Measurements from ENCODE around the gene PTMA. TPM values are rescaled to one million over a fixed set of nuclear protein-coding genes. Genes with fewer than 3 reads are reported as not detected.
"Not testable (repeated sequence)": the region's sequence is repeated elsewhere in the genome, so short reads cannot be mapped to it uniquely, and the experiment has no call there.

Gene PTMA
- total and polyA plus RNA-seq, 9 of the 15 experiments (the other 6 are each of a cell fraction or from before 2014, with no cell fraction given) = 429 to 2,322 (median 1,578) TPM

GRCh38 chr2:231748153-231748896 lies 40.0 kb downstream of the PTMA start:
- CTCF ChIA-PET (ENCODE audit: low intra/inter-chr PET ratio); H3K4me2 ChIP-seq (ENCODE audit: insufficient read depth, low read length); H2AFZ ChIP-seq (ENCODE audit: low read depth, low read length); H3K27ac ChIP-seq (ENCODE audit: extremely low read depth, low read depth, low read length); H3K4me1 ChIP-seq (replicated peaks in 1 of 2; ENCODE audit: control insufficient read depth in 2 of 2, insufficient read depth in 2 of 2, low read length in 2 of 2); H3K9ac ChIP-seq (ENCODE audit: insufficient read depth in 1 of 2, low read depth in 2 of 2, low read length in 2 of 2); BruUV-seq (replicated peaks); H3K36me3 ChIP-seq (ENCODE audit: control insufficient read depth, insufficient read depth, low read length); FAIRE-seq; H3K79me2 ChIP-seq (ENCODE audit: control insufficient read depth, insufficient read depth, low read length); H3K9me3 ChIP-seq (replicated peaks; ENCODE audit: control insufficient read depth, insufficient read depth, low read depth, low read length); intact Hi-C loops (cut with micrococcal nuclease); H3K27me3 ChIP-seq (ENCODE audit: control insufficient read depth in 2 of 2, insufficient read depth in 2 of 2, low read length in 2 of 2); in situ Hi-C loops (cut with MboI); H4K20me1 ChIP-seq (replicated peaks; ENCODE audit: control insufficient read depth, insufficient read depth, low read length); H3K9me1 ChIP-seq (ENCODE audit: control insufficient read depth, insufficient read depth, low read length); DNase-seq (ENCODE audit: extremely low read depth in 1 of 4, low spot score in 3 of 4); ATAC-seq; H3K4me3 ChIP-seq: not testable (repeated sequence)
- POLR2A ChIA-PET = interaction anchor here (1.1 to 1.2 kb wide), 2 partner anchors 10 to 31 kb away, joined by 3 read pairs; no protein-coding TSS in a partner anchor
- 24% methylated on average over 6 of the region's 6 CpGs for WGBS (ENCODE audit: insufficient coverage, low coverage, missing lambda C conversion rate)

- CTCF ChIA-PET (ENCODE audit: low intra/inter-chr PET ratio); H3K36me3 ChIP-seq (ENCODE audit: control insufficient read depth, insufficient read depth, low read length); DNase-seq (ENCODE audit: extremely low read depth in 1 of 4, low spot score in 3 of 4): not testable (repeated sequence)
Measured at GRCh38 chr2:231749016-231749415, 40.7 kb downstream of the PTMA start.

More at GRCh38 chr2:231749016-231749415, 40.7 kb downstream of the PTMA start:
- ATAC-seq; H4K20me1 ChIP-seq (replicated peaks; ENCODE audit: control insufficient read depth, insufficient read depth, low read length); H3K9me1 ChIP-seq (ENCODE audit: control insufficient read depth, insufficient read depth, low read length); BruUV-seq (replicated peaks); H3K9me3 ChIP-seq (replicated peaks; ENCODE audit: control insufficient read depth, insufficient read depth, low read depth, low read length); intact Hi-C loops (cut with micrococcal nuclease); H3K9ac ChIP-seq (ENCODE audit: insufficient read depth in 1 of 2, low read depth in 2 of 2, low read length in 2 of 2); H2AFZ ChIP-seq (ENCODE audit: low read depth, low read length); H3K79me2 ChIP-seq (ENCODE audit: control insufficient read depth, insufficient read depth, low read length); in situ Hi-C loops (cut with MboI); H3K4me3 ChIP-seq; H3K4me2 ChIP-seq (ENCODE audit: insufficient read depth, low read length); H3K27me3 ChIP-seq (ENCODE audit: control insufficient read depth in 2 of 2, insufficient read depth in 2 of 2, low read length in 2 of 2); H3K4me1 ChIP-seq (replicated peaks in 1 of 2; ENCODE audit: control insufficient read depth in 2 of 2, insufficient read depth in 2 of 2, low read length in 2 of 2); H3K27ac ChIP-seq (ENCODE audit: extremely low read depth, low read depth, low read length); FAIRE-seq: not testable (repeated sequence)
- WGBS (ENCODE audit: insufficient coverage, low coverage, missing lambda C conversion rate) = 39% methylated on average over 8 of the region's 10 CpGs
- POLR2A ChIA-PET = interaction anchor here (0.6 to 1.2 kb wide), 3 partner anchors 10 to 30 kb away, joined by 3 read pairs; no protein-coding TSS in a partner anchor

Measured in K562 (cell line).